Right cardiac atrium (tissue), 5 donors: ENCODE data around the gene CLN5. TPM values are rescaled to one million over a fixed set of nuclear protein-coding genes. Genes with fewer than 3 reads are reported as not detected.

ENCODE experiments used
- ATAC-seq, 2 donors: fragments of 200-7000 bp; cut with Tn5 transposase; one replicate each; pipeline versions ENCODE4 v1.8.0 to v1.9.1; 2020; ENCODE audit warnings: moderate library complexity in 2 of 2, mild to moderate bottlenecking in 1 of 2
- DNase-seq, 3 donors: peaks; one replicate each; pipeline ENCODE4 v3.0.0-alpha.2; 2020
- H3K27ac ChIP-seq: one replicate; pipeline ENCODE4 v1.5.1; 2013; ENCODE audit warnings: mild to moderate bottlenecking, low read length, control low read depth, moderate library complexity
- H3K27me3 ChIP-seq: one replicate; pipeline ENCODE4 v1.6.1; 2013; ENCODE audit not compliant: control insufficient read depth, insufficient read depth
- H3K4me1 ChIP-seq: one replicate; pipeline ENCODE4 v1.6.1; 2013; ENCODE audit warnings: low read length; ENCODE audit not compliant: control insufficient read depth, insufficient read depth
- H3K4me3 ChIP-seq: one replicate; pipeline ENCODE4 v1.5.1; 2013; ENCODE audit warnings: low read length, control low read depth
- H3K9me3 ChIP-seq: one replicate; pipeline ENCODE4 v1.6.1; 2013; ENCODE audit warnings: low read length; ENCODE audit not compliant: control insufficient read depth
- WGBS: extraction: QIAGEN DNeasy Blood & Tissue Kit; methylation state at CpG from one replicate; pipeline ENCODE4 v1.1.7; 2013; 5-methylcytosine and 5-hydroxymethylcytosine counted together
- intact Hi-C, 4 donors: fragments of 100-400 bp; cut with DNase I; formaldehyde crosslinking; loops; one replicate each; pipeline versions ENCODE4 v1.11.0 to v1.14.0; 2022 to 2023
- long read RNA-seq, 4 donors: library from polyadenylated mRNA; unstranded; transcript quantifications; one replicate each; pipeline ENCODE4 v2.0.0, GENCODE V29; 2020 to 2021
- polyA plus RNA-seq: library from polyadenylated mRNA; stranded (reverse); fragments of 200-250 nt; gene quantifications from one replicate; pipeline ENCODE4 v1.2.3, GENCODE V29; 2013
- total RNA-seq, 4 donors: library from RNA; stranded (reverse); fragmentation: NEBNext Ultra II Directional; extraction: Animal tissue kit (Norgen Biotek cat#: 25700); gene quantifications; one replicate each; pipeline ENCODE4 v1.2.1, GENCODE V29; 2021
- donor health status: healthy with polysubstance abuse.
- donor health status: DM: no; HTN: yes; CAD: no.
- donor health status: DM: no; HTN: no; CAD: no.
- donor health status: DM: no; HTN: yes; CAD: no; lungs with severe emphysema.
- donor health status: DM: yes; HTN: yes; CAD: no.

CLN5 gene
- total RNA-seq (10 to 100 TPM; 20.8 to 21.3 (median 21.1) TPM), polyA plus RNA-seq (16.8 TPM)
- long read RNA-seq, donor 1, full-length matches to known transcripts = 51 of 54 reads
- long read RNA-seq, donor 1, partial matches to known transcripts = 3 of 54 reads
- long read RNA-seq, donor 1, other reads (novel, unspliced or antisense) = 0 of 54 reads
- long read RNA-seq, donor 2, full-length matches to known transcripts = 17 of 18 reads
- long read RNA-seq, donor 2, partial matches to known transcripts = 0 of 18 reads
- long read RNA-seq, donor 2, other reads (novel, unspliced or antisense) = 1 of 18 reads
- long read RNA-seq, donor 3, full-length matches to known transcripts = 106 of 108 reads
- long read RNA-seq, donor 3, partial matches to known transcripts = 0 of 108 reads
- long read RNA-seq, donor 3, other reads (novel, unspliced or antisense) = 2 of 108 reads
- long read RNA-seq, donor 4, full-length matches to known transcripts = 30 of 30 reads
- long read RNA-seq, donor 4, partial matches to known transcripts = 0 of 30 reads
- long read RNA-seq, donor 4, other reads (novel, unspliced or antisense) = 0 of 30 reads

DNA sequence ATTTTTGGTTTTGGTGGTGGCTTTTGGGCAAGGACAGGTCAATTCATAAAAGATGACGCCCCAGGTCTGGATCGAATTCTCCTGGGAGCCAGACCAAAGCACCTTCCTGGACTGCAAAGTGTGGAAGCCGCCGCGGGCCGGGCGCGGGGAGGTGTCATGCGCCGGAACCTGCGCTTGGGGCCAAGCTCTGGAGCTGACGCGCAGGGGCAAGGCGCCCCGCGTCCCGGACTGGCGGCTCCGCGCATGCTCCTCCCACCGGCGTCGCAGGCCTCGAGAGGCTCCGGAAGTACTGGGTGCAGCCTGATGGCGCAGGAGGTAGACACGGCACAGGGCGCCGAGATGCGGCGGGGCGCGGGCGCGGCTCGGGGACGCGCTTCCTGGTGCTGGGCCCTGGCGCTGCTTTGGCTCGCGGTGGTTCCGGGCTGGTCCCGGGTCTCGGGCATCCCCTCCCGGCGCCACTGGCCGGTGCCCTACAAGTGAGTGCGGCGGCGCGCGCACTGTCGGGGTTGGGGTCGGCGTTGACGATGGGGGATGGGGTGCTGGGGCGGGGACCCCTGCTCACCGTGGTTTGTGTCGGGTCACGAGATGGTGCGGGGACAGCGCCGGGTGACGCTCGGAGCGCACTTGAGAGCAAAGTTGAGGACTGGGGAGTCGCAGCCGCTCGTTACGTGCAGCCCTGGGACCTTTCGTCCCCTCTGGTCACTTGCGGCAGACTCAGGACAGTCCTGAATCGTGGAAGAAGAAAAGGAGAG, at the start of gene CLN5:
CLN5 (plus strand) TSS at position 286 of the 752 bp plus-strand sequence; CDS start at position 304, 18 bp downstream.
- H3K27ac ChIP-seq = peak within 1 kb of the TSS; percentile 61
- intact Hi-C loops = no loop called here
- H3K4me3 ChIP-seq = peak within 1 kb of the TSS; percentile 56
- 1% methylated on average over 73 of the region's 73 CpGs for WGBS
- peaks cover 2% of the 10 kb centered on the region for H3K4me1 ChIP-seq
- no peaks in the 10 kb centered on the region for H3K9me3 ChIP-seq
- peak; percentile 99 for ATAC-seq
- peak; percentile 95 to 98 (median 98) for DNase-seq
- H3K27me3 ChIP-seq = no peaks in the 10 kb centered on the region

- Histone ChIP-seq H3K27me3 (no peaks in the 10 kb centered on the region), H3K9me3 (no peaks in the 10 kb centered on the region), H3K4me1 (no peaks in the 10 kb centered on the region), H3K27ac (no peak overlapping the region), H3K4me3 (no peak overlapping the region)
- ATAC-seq (no peak), DNase-seq (no peak)
- 95% methylated on average over 4 of the region's 4 CpGs for WGBS
- intact Hi-C loops = no loop called here
Measured at GRCh38 chr13:76942363-76942762, 49.5 kb upstream of the CLN5 start.

DNA sequence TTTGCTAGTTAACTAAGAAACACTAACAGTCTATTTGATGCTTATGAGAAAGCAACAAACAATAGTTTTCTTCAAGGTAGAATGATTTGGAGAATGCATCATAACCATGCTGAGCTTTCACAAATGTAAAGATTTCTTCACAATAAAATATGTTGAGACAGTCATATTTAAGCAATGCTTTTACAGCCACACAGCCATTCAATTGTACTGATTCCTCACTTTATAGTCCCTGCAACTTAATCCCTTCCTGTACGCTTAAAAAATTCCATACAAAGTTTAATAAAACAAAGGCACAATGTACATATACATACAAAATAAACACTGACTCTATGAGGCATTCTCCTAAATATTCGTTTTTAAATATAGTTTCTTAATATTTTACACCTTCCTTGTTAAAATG, 48.2 kb upstream of the CLN5 start:
- WGBS = 84% methylated on average over 2 of the region's 2 CpGs
- Histone ChIP-seq H3K27ac (no peak overlapping the region), H3K9me3 (no peaks in the 10 kb centered on the region), H3K27me3 (no peaks in the 10 kb centered on the region), H3K4me3 (no peak overlapping the region), H3K4me1 (no peaks in the 10 kb centered on the region)
- intact Hi-C loops = no loop called here
- ATAC-seq (no peak), DNase-seq (no peak)

GRCh38 chr13:76944456-76944855, 47.4 kb upstream of the CLN5 start:
- Histone ChIP-seq H3K9me3 (no peaks in the 10 kb centered on the region), H3K4me3 (no peak overlapping the region), H3K27me3 (no peaks in the 10 kb centered on the region), H3K4me1 (no peaks in the 10 kb centered on the region), H3K27ac (no peak overlapping the region)
- DNase-seq (no peak), ATAC-seq (no peak)
- intact Hi-C loops = no loop called here
- WGBS = 78% methylated on average over 4 of the region's 4 CpGs

DNA sequence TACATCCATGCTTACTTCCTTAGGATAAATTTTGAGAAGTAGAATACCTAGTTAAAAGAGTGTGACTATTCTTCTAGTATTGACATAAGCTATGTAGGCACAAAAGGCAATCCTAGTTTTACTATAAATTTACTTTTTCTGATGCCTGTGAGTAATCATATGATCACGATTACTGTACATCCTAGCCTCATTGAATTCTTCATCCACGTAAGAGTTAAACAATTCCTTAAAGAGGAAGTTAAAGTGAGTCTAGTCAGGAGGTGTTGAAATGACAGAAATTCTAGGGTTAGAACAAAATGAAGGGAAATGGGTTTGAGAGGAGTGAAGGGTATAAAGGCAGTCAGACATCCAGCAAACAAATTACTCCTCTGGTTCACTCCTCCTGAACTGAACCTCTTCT, 43.7 kb upstream of the CLN5 start, which contains the start of gene ACOD1:
ACOD1 (plus strand) TSS at position 363 of the 400 bp plus-strand sequence. CDS start 48 bp downstream, outside the sequence.
- H3K27ac ChIP-seq = no peak within 1 kb of the TSS
- no peaks in the 10 kb centered on the region for H3K4me1 ChIP-seq
- WGBS = 80% methylated on average over 2 of the region's 2 CpGs
- ATAC-seq (no peak), DNase-seq (no peak)
- no peak within 1 kb of the TSS for H3K4me3 ChIP-seq
- no peaks in the 10 kb centered on the region for H3K27me3 ChIP-seq
- H3K9me3 ChIP-seq = no peaks in the 10 kb centered on the region
- intact Hi-C loops = no loop called here

DNA sequence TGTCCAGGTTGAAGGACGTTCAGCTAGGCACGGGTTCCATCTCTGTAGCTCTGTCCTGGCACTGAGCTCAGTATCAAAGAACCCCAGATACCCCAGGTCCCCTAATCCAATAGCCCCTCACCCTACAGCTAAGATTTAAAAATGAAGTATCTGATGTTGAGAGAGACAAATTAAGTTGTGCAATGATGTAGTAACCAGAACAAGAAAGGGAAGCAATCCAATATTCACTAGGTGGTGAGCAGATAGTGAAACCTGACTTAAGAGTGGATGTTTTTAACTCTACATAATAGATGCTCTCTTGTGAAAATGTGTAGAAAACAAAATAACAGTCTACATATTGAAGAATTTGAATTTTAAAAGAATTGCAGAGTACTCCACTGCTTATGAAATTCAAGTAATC, 41.8 kb upstream of the CLN5 start:
- ATAC-seq (no peak), DNase-seq (no peak)
- WGBS = 91% methylated on average over 2 of the region's 2 CpGs
- Histone ChIP-seq H3K4me3 (no peak overlapping the region), H3K27ac (no peak overlapping the region), H3K27me3 (no peaks in the 10 kb centered on the region), H3K4me1 (no peaks in the 10 kb centered on the region), H3K9me3 (no peaks in the 10 kb centered on the region)
- intact Hi-C loops = no loop called here

GRCh38 chr13:76953968-76954367, 37.9 kb upstream of the CLN5 start:
- H3K9me3 ChIP-seq = no peaks in the 10 kb centered on the region
- no peak for DNase-seq
- H3K4me3 ChIP-seq = no peak overlapping the region
- no peaks in the 10 kb centered on the region for H3K27me3 ChIP-seq
- H3K4me1 ChIP-seq = no peaks in the 10 kb centered on the region
- intact Hi-C loops = no loop called here
- WGBS = 66% methylated on average over 3 of the region's 3 CpGs
- H3K27ac ChIP-seq = no peak overlapping the region
- no peak for ATAC-seq

DNA sequence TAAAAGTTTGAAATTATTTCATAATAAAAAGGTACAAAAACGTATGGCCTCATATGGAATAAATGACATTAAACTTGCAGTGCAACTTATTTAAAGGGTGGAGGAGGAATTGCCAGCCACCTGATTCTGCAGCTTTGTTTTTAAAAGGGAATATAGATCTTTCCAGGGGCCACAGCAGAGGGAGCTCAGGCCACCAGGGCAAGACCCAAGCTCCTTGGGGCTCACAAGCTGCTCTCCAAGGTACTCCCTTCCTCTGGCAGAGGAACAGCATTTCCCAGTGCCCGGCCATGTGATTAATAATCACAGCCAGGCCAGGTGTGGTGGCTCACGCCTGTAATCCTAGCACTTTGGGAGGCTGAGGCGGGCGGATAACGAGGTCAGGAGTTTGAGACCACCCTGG, 37.3 kb upstream of the CLN5 start:
- Histone ChIP-seq H3K27ac (no peak overlapping the region), H3K9me3 (no peaks in the 10 kb centered on the region), H3K4me3 (no peak overlapping the region), H3K27me3 (no peaks in the 10 kb centered on the region), H3K4me1 (no peaks in the 10 kb centered on the region)
- no peak for ATAC-seq
- intact Hi-C loops = no loop called here
- WGBS = 81% methylated on average over 6 of the region's 6 CpGs
- no peak for DNase-seq

DNA sequence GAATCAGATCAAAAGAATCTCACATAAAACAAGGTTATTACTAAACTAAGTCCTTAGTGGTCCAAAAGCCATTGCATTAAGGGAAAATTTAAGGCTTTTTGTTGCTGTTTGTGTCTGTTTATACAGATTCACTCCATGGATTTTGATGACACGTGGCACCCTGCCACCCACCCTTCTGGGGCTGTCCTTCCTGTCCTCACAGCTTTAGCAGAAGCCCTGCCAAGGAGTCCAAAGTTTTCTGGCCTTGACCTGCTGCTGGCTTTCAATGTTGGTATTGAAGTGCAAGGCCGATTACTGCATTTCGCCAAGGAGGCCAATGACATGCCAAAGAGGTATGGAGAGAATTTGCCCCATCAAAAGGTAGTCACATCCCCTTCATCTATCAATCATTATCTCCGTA, 36.7 kb upstream of the CLN5 start:
- no peaks in the 10 kb centered on the region for H3K4me1 ChIP-seq
- no peak for ATAC-seq

GRCh38 chr13:76955661-76956060, 36.2 kb upstream of the CLN5 start:
- no peaks in the 10 kb centered on the region for H3K27me3 ChIP-seq
- no peaks in the 10 kb centered on the region for H3K4me1 ChIP-seq
- no peak overlapping the region for H3K27ac ChIP-seq
- 89% methylated on average over 5 of the region's 5 CpGs for WGBS
- H3K4me3 ChIP-seq = no peak overlapping the region
- no peaks in the 10 kb centered on the region for H3K9me3 ChIP-seq
- DNase-seq = no peak
- no peak for ATAC-seq
- intact Hi-C loops = no loop called here

More for the DNA sequence above, 36.7 kb upstream of the CLN5 start:
- Histone ChIP-seq H3K27ac (no peak overlapping the region), H3K4me3 (no peak overlapping the region), H3K9me3 (no peaks in the 10 kb centered on the region), H3K27me3 (no peaks in the 10 kb centered on the region)
- WGBS = 81% methylated on average over 4 of the region's 4 CpGs
- intact Hi-C loops = no loop called here
- no peak for DNase-seq

GRCh38 chr13:76958841-76959432, 32.9 kb upstream of the CLN5 start:
- H3K4me1 ChIP-seq = no peaks in the 10 kb centered on the region
- H3K9me3 ChIP-seq = no peaks in the 10 kb centered on the region
- no peak for ATAC-seq
- no peak overlapping the region for H3K4me3 ChIP-seq
- DNase-seq = no peak
- H3K27me3 ChIP-seq = no peaks in the 10 kb centered on the region
- intact Hi-C loops = no loop called here
- no peak overlapping the region for H3K27ac ChIP-seq
- 71% methylated on average over 4 of the region's 4 CpGs for WGBS
